Epithelial cell of proximal tubule (primary cell): ENCODE data around the gene MYOM1. TPM values are rescaled to one million over a fixed set of nuclear protein-coding genes. Genes with fewer than 3 reads are reported as not detected.
"Not testable (repeated sequence)": the region's sequence is repeated elsewhere in the genome, so short reads cannot be mapped to it uniquely, and the experiment has no call there.

Experiments
- DNase-seq: peaks from one replicate; pipeline ENCODE4 v3.0.0-alpha.2; 2011; ENCODE audit warnings: low read depth
- H3K4me3 ChIP-seq: 2 replicates; pipeline ENCODE4 v1.5.1; 2011; ENCODE audit warnings: low read depth, mild to moderate bottlenecking, low read length
- total RNA-seq: library from RNA; depleted of rRNA; stranded (reverse); fragments of >200 nt; gene quantifications from 2 replicates; pipeline ENCODE4 v1.2.3, GENCODE V29; 2015
- TF ChIP-seq, protein P1 (sequence below): conservative IDR thresholded peaks from 2 replicates; pipeline ENCODE4 v1.5.1; 2012; ENCODE audit warnings: low read depth, mild to moderate bottlenecking, low read length

MYOM1 gene
- total RNA-seq, 1 donor from 2014 or later: 0.12 TPM

DNA sequence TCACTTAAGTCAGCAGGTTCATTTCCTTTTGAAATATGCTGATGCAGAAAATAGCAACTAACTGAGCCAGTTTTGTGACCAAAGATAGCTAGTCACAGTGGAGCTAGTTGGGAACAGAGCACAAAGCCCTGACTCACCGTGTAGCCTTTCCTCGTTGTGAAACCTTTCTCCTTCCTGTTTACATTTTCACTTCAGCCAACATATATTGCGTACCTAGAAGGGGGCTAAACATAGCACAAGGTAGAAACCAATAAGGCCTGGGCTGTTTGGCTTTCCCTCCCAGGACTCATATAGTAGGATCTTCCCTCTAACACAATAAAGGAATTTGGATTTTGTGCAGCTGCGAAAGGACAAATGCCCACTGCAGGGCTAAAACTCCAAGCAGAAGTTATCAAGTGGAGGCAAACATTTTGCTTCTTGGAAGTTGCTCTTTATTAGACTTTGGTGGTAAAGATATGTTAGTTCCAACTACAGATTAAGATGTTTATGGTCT is 182.3 kb downstream of the MYOM1 start:
- TF ChIP-seq, protein P1, sequence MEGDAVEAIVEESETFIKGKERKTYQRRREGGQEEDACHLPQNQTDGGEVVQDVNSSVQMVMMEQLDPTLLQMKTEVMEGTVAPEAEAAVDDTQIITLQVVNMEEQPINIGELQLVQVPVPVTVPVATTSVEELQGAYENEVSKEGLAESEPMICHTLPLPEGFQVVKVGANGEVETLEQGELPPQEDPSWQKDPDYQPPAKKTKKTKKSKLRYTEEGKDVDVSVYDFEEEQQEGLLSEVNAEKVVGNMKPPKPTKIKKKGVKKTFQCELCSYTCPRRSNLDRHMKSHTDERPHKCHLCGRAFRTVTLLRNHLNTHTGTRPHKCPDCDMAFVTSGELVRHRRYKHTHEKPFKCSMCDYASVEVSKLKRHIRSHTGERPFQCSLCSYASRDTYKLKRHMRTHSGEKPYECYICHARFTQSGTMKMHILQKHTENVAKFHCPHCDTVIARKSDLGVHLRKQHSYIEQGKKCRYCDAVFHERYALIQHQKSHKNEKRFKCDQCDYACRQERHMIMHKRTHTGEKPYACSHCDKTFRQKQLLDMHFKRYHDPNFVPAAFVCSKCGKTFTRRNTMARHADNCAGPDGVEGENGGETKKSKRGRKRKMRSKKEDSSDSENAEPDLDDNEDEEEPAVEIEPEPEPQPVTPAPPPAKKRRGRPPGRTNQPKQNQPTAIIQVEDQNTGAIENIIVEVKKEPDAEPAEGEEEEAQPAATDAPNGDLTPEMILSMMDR: no peak
- DNase-seq: no peak
- H3K4me3 ChIP-seq: no peak overlapping the region

DNA sequence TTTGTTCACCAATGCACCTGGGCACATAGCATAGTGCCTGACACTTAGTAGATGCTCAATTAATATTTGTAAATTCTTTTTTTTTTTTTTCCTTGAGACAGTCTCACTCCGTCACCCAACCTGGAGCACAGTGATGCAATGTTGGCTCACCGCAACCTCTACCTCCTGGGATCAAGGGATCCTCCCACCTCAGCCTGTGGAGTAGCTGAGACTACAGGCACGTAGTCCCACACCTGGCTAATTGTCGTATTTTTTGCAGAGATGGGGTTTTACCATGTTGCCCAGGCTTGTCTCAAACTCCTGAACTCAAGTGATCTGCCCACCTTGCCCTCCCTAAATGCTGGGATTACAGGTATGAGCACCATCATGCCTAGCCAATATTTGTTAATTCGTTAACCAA is 183.7 kb downstream of the MYOM1 start:
- no peak for DNase-seq
- TF ChIP-seq, protein P1: no peak
- H3K4me3 ChIP-seq: no peak overlapping the region

GRCh38 chr18:3035635-3036034 is 184.1 kb downstream of the MYOM1 start:
- H3K4me3 ChIP-seq: no peak overlapping the region
- TF ChIP-seq, protein P1: no peak
- DNase-seq: no peak

- DNase-seq: no peak
- H3K4me3 ChIP-seq: no peak overlapping the region
- TF ChIP-seq, protein P1: no peak
Measured at GRCh38 chr18:3032721-3033120, 187.0 kb downstream of the MYOM1 start.

- DNase-seq: no peak
- TF ChIP-seq, protein P1: no peak
- H3K4me3 ChIP-seq: no peak overlapping the region
Measured at GRCh38 chr18:3029215-3029952, 190.4 kb downstream of the MYOM1 start.

- H3K4me3 ChIP-seq, DNase-seq: not testable (repeated sequence)
Measured at GRCh38 chr18:3028115-3028514, 191.7 kb downstream of the MYOM1 start.

DNA sequence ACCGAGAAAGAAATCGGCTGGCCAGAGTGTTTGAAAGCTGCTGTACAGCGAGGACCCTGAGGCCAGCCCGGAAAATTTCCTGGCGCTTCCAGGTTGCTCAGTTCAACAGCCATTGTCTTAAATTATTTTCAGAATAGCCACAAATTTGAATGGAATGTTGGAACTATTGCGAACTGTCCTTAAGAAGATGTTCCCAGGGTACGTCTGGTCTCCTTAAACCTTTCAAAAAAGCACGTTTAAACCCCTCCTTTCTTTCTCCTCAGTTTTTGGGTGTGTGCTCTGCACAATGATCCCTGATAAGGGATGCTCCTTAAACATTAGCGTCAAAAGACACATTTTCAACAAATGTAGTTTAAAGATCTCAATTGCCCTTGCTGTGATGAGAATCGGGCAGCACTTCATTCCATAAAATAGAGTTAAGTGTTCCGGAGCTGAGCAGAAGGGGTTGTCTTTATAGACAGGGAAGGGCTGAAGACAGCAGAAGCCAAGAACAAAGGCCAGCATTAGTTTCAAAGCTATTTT is 192.3 kb downstream of the MYOM1 start:
- TF ChIP-seq, protein P1: no peak
- no peak for DNase-seq
- H3K4me3 ChIP-seq: no peak overlapping the region
